GOT3 (cell line): ENCODE data around the gene CCDC121.
"Not testable (repeated sequence)": the region's sequence is repeated elsewhere in the genome, so short reads cannot be mapped to it uniquely, and the experiment has no call there.

Experiments used
- DNase-seq: peaks from one replicate; lab custom pipeline; 2025; ENCODE audit warnings: mixed read lengths; lab: John Stamatoyannopoulos, UW

The CCDC121 gene

DNA sequence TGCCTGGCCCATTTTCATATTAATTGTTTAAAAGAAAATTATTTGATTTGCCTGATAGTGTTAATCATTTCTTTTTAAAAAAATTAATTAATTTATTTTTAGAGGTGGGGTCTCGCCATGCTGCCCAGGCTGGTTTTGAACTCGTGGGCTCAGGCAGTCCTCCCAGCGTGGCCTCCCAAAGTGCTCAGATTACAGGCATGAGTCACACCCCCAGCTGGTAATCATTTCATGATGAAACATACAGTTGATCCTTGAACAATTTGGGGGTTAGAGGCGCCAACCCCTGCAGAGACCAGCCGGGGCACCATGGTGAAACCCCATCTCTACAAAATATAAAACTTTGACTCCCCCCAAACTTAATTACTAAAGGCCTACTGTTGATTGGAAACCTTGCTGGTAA is 8.0 kb upstream of the CCDC121 start:
- no peak for DNase-seq

DNA sequence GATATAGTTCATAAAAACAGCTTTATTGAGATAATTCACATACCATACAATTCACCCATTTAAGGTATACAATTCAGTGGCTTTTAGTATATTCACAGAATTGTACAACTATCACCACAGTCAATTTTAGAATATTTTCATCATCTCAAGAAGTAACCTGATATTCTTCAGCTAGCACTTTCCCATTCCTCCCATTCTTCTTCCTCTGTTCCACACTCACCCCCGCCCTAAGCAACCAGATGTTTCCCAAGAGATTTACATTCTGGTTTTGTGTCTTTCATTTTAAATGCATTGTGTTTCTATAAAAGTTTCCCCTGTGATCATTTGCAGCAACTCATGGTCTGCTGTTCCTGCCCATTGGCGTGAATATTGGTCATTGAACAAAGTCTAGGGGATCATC is 5.5 kb upstream of the CCDC121 start:
- DNase-seq: no peak

- not testable (repeated sequence) for DNase-seq
These were observed 1.4 kb upstream of the CCDC121 start for GRCh38 chr2:27630257-27630656.

- peak; percentile 49 for DNase-seq
These were observed 647 bp downstream of the CCDC121 start for GRCh38 chr2:27627963-27628766.

DNA sequence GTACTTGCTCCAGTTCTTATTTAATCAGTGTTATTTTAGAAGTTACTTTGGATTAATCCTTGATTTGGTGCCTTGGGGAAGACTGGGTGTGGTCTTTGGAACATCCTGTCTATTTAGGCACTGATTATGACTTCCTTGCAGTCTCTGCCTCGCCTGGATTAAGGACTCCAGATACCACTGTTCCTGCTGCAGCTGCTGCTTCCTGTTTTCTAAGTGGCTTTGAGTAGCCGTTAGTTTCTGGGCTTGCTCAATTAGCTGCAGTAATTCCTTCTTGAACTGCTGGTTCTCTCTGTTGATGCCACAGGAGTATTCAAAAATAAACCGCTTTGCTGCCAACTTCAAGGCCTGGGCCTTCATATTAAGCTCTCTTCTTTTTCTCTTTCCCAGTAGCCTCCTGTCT is 1.9 kb downstream of the CCDC121 start:
- not testable (repeated sequence) for DNase-seq

DNA sequence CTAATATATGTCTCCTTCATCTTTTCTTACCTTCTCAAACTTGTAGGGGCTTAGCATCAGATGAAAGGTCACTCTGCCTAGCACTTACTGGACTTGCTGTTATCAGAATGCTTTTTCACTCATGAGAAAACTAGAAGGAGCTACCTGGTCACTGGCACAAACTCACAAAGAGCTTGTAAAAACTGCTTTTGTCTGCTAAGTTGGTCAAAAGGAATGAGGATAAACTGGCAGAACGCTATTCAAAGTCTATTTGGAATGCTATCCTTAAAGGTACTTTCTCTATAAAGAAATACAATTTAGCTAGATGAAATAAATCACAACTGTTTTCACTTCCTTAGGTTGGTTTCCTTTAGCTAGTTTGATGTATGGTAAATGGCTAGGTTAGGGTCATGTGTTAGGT is 2.5 kb downstream of the CCDC121 start:
- DNase-seq: not testable (repeated sequence)

DNA sequence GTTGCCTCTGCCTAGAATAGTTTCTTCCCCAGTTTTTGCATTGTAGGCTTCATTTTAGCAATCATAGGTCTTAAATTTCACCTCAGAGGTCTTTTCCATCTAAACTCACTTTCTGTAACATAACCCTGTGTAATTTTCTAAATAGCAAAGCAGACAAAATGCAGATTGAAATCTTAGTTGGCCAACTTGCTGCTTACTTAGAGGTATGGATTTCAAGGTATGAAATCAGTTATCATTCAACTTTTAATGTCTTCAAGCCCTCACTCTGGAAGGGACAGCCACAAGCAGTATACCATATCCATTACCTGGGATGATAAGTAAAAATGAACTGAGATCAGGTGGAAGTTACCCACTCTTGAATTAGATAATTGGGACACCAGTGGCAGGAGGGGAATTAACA is 3.9 kb downstream of the CCDC121 start:
- no peak for DNase-seq

GRCh38 chr2:27622921-27623384 is 5.9 kb downstream of the CCDC121 start:
- no peak for DNase-seq

DNA sequence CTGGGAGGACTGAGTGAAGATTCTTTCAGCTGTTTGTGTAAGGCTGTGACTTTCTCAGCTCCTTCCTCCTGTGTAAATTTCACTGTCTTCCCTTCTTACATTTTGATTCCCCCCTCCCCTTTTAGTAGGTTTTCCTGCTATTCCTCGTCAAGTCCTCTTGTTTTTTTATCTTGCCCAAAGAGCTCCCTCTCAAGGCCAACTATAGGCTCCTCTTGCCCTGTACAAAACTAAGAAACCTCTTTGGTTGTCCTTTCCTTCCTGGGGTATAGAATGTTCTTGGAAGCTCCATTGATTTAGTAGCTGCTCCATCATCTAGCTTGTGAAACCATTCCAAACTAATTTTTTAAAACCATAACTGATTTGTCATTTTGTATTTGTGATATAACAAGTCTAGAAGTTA is 7.3 kb downstream of the CCDC121 start:
- DNase-seq: no peak

GRCh38 chr2:27615316-27615715 is 13.5 kb downstream of the CCDC121 start:
- DNase-seq: no peak

DNA sequence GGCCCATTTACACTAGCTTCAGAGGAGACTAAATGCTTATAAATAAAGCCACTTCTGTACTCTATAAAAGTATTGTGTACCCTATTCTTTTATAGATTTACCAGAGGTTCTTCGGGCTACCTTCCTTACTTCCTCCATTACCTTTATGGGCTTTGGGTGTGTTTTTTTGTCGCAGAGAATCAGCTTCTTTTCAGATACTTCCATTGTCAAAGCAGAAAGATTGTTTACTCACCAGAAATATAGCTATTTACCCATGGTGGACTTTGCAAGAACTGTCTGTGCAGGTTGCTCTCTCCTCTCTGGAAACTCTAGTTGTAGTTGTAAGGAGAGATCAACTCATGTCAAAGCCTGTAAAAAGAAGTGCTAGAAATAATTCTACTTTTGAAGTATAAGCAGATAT is 14.8 kb downstream of the CCDC121 start:
- DNase-seq: no peak

DNA sequence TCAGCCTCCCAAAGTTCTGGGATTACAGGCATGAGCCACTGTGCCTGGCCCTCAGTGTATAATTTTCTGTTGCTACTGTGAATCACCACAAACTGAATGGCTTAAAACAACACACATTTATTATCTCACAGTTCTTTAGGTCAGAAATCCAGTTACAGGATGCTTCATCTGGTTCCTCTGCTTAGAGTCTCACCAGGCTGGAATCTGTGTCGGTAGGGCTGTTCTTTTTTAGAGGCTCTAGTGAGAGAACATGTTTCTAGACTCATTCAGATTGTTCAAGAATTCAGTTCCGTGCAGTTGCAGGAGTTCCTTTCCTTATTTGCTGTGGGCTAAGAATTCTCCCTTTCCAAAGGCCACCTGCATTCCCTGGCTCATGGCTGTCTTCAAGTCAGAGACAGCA is 22.2 kb downstream of the CCDC121 start:
- DNase-seq: no peak

GRCh38 chr2:27596627-27597026 is 32.2 kb downstream of the CCDC121 start:
- no peak for DNase-seq

DNA sequence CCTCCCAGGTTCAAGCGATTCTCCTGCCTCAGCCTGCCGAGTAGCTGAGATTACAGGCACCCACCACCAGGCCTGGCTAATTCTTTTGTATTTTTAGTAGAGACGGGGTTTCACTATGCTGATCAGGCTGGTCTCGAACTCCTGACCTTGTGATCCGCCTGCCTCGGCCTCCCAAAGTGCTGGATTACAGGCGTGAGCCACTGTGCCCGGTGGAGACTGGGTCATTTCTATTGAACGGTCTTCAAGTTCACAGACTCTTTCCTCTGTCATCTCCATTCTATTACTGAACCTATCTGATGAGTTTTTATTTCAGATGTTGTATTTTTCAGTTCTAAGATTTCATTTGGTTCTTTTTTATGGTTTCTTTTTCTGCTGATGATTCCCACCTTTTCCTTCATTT is 33.4 kb downstream of the CCDC121 start:
- not testable (repeated sequence) for DNase-seq

DNA sequence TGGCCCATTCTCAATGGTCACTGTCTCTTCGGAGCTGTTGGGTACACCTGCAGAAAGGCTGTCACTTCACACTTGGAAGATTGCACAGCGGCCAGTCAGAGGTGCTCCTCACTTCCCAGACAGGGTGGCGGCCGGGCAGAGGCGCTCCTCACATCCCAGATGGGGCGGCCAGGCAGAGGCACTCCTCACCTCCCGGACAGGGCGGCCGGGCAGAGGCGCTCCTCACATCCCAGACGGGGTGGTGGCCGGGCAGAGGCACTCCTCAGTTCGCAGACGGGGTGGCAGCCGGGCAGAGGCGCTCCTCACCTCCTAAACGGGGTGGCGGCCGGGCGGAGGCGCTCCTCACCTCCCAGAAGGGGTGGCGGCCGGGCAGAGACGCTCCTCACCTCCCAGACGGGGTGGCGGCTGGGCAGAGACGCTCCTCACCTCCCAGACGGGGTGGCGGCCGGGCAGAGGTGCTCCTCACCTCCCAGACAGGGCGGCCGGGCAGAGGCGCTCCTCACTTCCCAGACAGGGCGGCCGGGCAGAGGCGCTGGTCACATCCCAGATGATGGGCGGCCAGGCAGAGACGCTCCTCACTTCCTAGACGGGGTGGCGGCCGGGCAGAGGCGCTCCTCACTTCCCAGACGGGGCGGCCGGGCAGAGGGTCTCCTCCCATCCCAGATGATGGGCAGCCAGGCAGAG is 34.6 kb downstream of the CCDC121 start:
- DNase-seq: not testable (repeated sequence)

DNA sequence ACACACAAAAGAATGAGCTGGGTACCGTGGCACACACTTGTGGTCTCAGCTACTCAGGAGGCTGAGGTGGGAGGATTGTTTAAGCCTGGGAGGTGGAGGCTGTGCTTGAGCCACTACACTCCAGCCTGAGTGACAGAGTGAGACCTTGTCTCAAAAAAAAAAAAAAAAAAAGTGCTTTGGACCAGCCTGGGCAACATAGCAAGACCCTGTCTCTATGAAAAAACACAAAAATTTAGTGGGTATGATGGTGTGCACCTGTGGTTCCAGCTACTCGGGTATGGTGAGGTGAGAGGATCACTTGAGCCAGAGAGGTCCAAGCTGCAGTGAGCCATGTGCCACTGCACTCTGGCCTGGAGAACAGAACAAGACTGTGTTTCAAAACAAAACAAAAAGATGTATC is 35.6 kb downstream of the CCDC121 start:
- DNase-seq: no peak

- DNase-seq: no peak
These were observed 37.1 kb downstream of the CCDC121 start for GRCh38 chr2:27591745-27592144.

GRCh38 chr2:27588308-27588707 is 40.5 kb downstream of the CCDC121 start:
- DNase-seq: no peak

DNA sequence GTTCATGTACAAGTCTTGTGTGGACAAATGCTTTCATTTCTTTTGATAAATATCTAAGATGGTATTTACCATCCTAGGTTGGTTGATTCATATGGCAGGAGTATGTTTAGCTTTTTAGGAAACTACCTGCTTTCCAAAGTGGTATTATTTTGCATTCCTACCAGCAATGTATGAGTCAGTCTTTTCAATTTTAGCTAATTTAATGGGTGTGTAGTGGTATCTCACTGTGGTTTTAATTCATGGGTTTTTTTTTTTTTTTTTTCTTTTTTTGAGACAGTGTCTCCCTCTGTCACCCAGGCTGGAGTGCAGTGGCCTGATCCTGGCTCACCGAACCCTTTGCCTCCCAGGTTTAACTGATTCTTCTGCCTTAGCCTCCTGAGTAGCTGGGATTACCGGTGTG is 41.8 kb downstream of the CCDC121 start:
- DNase-seq: no peak

DNA sequence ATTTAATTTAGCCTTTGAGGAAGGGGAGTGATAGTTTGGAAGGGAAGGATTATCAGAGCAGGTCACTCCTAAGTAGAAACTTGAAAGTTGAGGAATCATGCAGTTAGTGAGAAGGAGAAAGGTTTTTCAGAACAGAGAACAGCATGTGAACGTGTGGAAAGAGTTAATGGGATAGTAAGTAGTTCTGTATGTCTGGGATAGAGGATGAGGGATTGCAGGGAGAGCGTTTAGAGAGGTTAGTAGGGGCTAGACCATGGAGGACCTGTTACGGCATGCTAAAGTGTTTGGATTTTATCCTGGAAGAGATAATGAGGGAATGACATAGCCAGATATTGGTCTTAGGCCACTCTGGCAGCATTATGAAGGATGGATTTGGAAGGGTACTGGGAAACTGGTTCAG is 44.2 kb downstream of the CCDC121 start:
- DNase-seq: no peak

DNA sequence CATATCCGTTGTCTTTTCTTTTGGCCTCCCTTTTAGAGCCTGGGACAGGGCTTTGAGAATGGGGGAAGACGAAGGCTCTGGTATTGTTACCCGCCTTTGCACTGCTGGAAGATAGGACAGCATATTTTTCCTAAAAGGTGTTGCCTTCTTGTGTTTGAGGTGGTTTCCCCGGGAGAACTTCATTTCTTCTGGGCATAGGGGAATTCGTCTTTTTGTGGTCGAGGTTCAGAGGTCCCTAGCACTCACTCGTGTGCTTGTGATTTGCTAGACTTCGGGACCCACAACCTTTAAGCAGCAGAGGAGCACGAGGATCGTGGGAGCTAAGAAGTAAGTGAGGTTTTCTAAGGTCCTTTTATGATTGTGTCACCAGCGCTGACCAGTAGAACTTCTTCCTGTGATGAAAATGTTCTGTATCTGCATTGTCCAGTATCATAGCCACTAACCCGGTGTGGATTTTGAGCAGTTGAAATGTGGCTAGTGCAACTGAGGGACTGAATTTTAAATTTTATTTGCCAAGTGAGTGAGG is 45.4 kb downstream of the CCDC121 start:
- DNase-seq: no peak

DNA sequence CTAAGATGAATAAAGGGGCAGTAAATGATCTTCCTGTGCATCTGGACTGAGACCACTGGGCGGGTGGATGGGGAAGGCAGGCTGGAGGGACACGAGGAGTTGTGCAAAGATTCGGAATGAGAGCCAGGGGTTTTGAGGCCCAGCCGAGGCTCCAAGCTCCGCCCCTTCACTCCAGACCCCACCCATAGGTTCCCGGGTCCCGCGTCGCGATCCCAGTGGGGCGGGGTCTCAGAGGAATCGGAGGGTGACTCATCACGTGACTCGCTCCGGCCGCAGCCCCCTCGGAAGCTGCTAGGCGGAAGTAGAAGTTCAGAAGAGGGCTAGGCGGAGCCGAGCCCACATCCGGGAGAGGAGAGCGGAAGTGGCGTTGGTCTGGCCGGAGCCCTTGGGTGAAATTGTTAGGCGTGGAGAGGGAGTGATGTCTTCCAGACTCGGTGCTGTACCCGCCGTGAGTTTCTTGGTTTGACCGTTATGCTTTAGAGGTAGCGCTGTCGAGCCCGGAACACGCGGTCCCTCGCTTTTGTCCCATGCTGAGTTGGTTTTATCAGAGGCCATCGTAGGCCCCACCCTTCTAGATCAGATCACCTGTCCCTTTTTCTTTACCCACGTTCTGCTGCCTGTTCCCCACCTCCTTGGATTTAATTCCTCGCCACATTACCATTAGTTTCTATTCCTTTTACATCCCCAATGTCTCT is 46.0 kb downstream of the CCDC121 start, which contains the start of gene ZNF512:
Gene ZNF512, plus strand, starts transcription at position 348 of the 695 bp plus-strand sequence. Its CDS starts 71 bp downstream, at position 419.
- DNase-seq: peak; percentile 49
